HCT116 (cell line): ENCODE measurements around the gene SNX9. TPM values are rescaled to one million over a fixed set of nuclear protein-coding genes. Genes with fewer than 3 reads are reported as not detected.

Source experiments
- ATAC-seq: fragments of 200-7000 bp; cut with Tn5 transposase; 2 replicates; pipeline ENCODE4 v1.9.1; 2020; ENCODE audit warnings: mild to moderate bottlenecking, moderate library complexity
- BruUV-seq: library from RNA; stranded (reverse); fragments of 400-500 nt; replicated peaks from 2 replicates; lab custom pipeline; 2021; lab: Mats Ljungman, UMichigan
- CTCF ChIA-PET: fragments of 300-600 bp; sonication (Branson Sonifier 250); formaldehyde crosslinking; loops from one replicate; lab custom pipeline; 2021; ENCODE audit warnings: antibody characterized with exemption; lab: Charles Lee
- POLR2A ChIA-PET: fragments of 300-600, 350-600 bp; sonication (Branson Sonifier 250); formaldehyde crosslinking; loops from one replicate; lab custom pipeline; 2021; ENCODE audit warnings: antibody characterized with exemption; lab: Charles Lee
- RAD21 ChIA-PET, 2 experiments: fragments of 300-600 bp; sonication (Branson Sonifier 250); formaldehyde crosslinking; loops; one replicate each; lab custom pipeline; 2023; ENCODE audit warnings: low total read pairs in 2 of 2; ENCODE audit not compliant: uncharacterized antibody in 2 of 2, unreplicated experiment in 2 of 2, low non-redundant PET in 1 of 2; lab: Charles Lee
- DNase-seq: peaks from one replicate; pipeline ENCODE4 v3.0.0-alpha.2; 2010; ENCODE audit warnings: low read depth, low spot score
- H2AFZ ChIP-seq: fragments of 200-600 bp; shearing (Covaris generic), sonication (generic); 2 replicates; pipeline ENCODE4 v1.6.1; 2017; ENCODE audit warnings: low read depth, mixed run types, mixed read lengths, antibody characterized with exemption, low read length; ENCODE audit not compliant: poor library complexity, severe bottlenecking
- H3K27ac ChIP-seq: 2 replicates; pipeline ENCODE4 v1.5.1; 2012; ENCODE audit warnings: low read depth, low read length
- H3K27me3 ChIP-seq: fragments of 200-600 bp; sonication (generic); 2 replicates; pipeline ENCODE4 v1.6.1; 2016; ENCODE audit warnings: mixed run types, low read length, mixed read lengths; ENCODE audit not compliant: insufficient read depth
- H3K36me3 ChIP-seq, 2 experiments: fragments of 200-500 bp in 1 of 2; fragments of 200-600 bp in 1 of 2; sonication (Bioruptor generic) in 1 of 2; sonication (generic) in 1 of 2; 2 replicates each; pipeline versions ENCODE4 v1.5.1 to v1.6.1; 2014 to 2016; ENCODE audit warnings: low read length in 2 of 2, inconsistent platforms in 1 of 2, mixed read lengths in 1 of 2, mixed run types in 1 of 2; ENCODE audit not compliant: insufficient read depth in 2 of 2, control insufficient read depth in 1 of 2
- H3K4me1 ChIP-seq, 2 experiments: fragments of 200-600 bp in 1 of 2; sonication (generic) in 1 of 2; 2 replicates each; pipeline versions ENCODE4 v1.5.1 to v1.6.1; 2012 to 2017; ENCODE audit warnings: low read length in 2 of 2, inconsistent platforms in 1 of 2, mild to moderate bottlenecking in 1 of 2, mixed read lengths in 1 of 2, mixed run types in 1 of 2, moderate library complexity in 1 of 2; ENCODE audit not compliant: insufficient read depth in 2 of 2, control insufficient read depth in 1 of 2
- H3K4me2 ChIP-seq: fragments of 200-600 bp; sonication (generic); 2 replicates; pipeline ENCODE4 v1.6.1; 2017; ENCODE audit warnings: mixed run types, low read length, mixed read lengths
- H3K4me3 ChIP-seq, 2 experiments: fragments of 200-600 bp in 1 of 2; sonication (generic) in 1 of 2; replicated peaks in 1 of 2; 2 replicates each; pipeline ENCODE4 v1.5.1; 2011 to 2016; ENCODE audit warnings: low read length in 2 of 2, control low read depth in 1 of 2, low read depth in 1 of 2, mild to moderate bottlenecking in 1 of 2, mixed read lengths in 1 of 2, mixed run types in 1 of 2
- H3K79me2 ChIP-seq: fragments of 200-600 bp; sonication (generic); 2 replicates; pipeline ENCODE4 v1.6.1; 2017; ENCODE audit warnings: mild to moderate bottlenecking, mixed run types, low read length, moderate library complexity, mixed read lengths; ENCODE audit not compliant: insufficient read depth
- H3K9ac ChIP-seq: fragments of 200-600 bp; sonication (generic); 2 replicates; pipeline ENCODE4 v1.6.1; 2016; ENCODE audit warnings: low read length, mixed read lengths
- H3K9me2 ChIP-seq: fragments of 200-600 bp; sonication (generic), shearing (Covaris generic); 2 replicates; pipeline ENCODE4 v1.6.1; 2017; ENCODE audit warnings: mixed run types, mild to moderate bottlenecking, moderate library complexity; ENCODE audit not compliant: insufficient read depth
- H3K9me3 ChIP-seq, 2 experiments: fragments of 200-500 bp in 1 of 2; fragments of 200-600 bp in 1 of 2; sonication (Bioruptor generic) in 1 of 2; sonication (generic) in 1 of 2; 2 replicates each; pipeline ENCODE4 v1.6.1; 2014 to 2017; ENCODE audit warnings: low read length in 2 of 2, mixed read lengths in 2 of 2, inconsistent platforms in 1 of 2, low read depth in 1 of 2, mild to moderate bottlenecking in 1 of 2, mixed run types in 1 of 2, moderate library complexity in 1 of 2; ENCODE audit not compliant: control insufficient read depth in 1 of 2, insufficient read depth in 1 of 2
- H4K20me1 ChIP-seq: fragments of 200-600 bp; sonication (generic), shearing (Covaris generic); 2 replicates; pipeline ENCODE4 v1.6.1; 2017; ENCODE audit warnings: mixed run types, mild to moderate bottlenecking, moderate library complexity; ENCODE audit not compliant: insufficient read depth
- CBX3 ChIP-seq: IDR thresholded peaks from 2 replicates; pipeline ENCODE4 v1.6.1; 2012; ENCODE audit warnings: low read depth
- EGR1 ChIP-seq: IDR thresholded peaks from 2 replicates; pipeline ENCODE4 v1.6.1; 2012; ENCODE audit warnings: low read depth
- ELF1 ChIP-seq: IDR thresholded peaks from 2 replicates; pipeline ENCODE4 v1.6.1; 2012; ENCODE audit warnings: low read depth, borderline replicate concordance
- EZH2 ChIP-seq: fragments of 200-600 bp; sonication (generic); IDR thresholded peaks from 2 replicates; pipeline ENCODE4 v1.6.1; 2017; ENCODE audit warnings: antibody characterized with exemption, mixed run types
- EZH2phosphoT487 ChIP-seq: fragments of 200-600 bp; IDR thresholded peaks from 2 replicates; pipeline ENCODE4 v1.6.1; 2018; ENCODE audit warnings: antibody characterized with exemption, borderline replicate concordance
- JUND ChIP-seq: IDR thresholded peaks from 2 replicates; pipeline ENCODE4 v1.6.1; 2012
- POLR2A ChIP-seq: IDR thresholded peaks from 2 replicates; pipeline ENCODE4 v1.7.0; 2011; ENCODE audit warnings: borderline replicate concordance; ENCODE audit not compliant: insufficient read depth, insufficient read length; ENCODE audit errors: extremely low read depth
- RAD21 ChIP-seq: IDR thresholded peaks from 2 replicates; pipeline ENCODE4 v1.6.1; 2012; ENCODE audit warnings: low read depth, mild to moderate bottlenecking
- SRF ChIP-seq: IDR thresholded peaks from 2 replicates; pipeline ENCODE4 v1.6.1; 2012; ENCODE audit warnings: low read depth
- TCF7L2 ChIP-seq: IDR thresholded peaks from 2 replicates; pipeline ENCODE4 v1.7.0; 2011; ENCODE audit warnings: borderline replicate concordance, inconsistent platforms; ENCODE audit not compliant: insufficient read depth, insufficient read length; ENCODE audit errors: extremely low read depth
- ZFX ChIP-seq: fragments of 450-650 bp; IDR thresholded peaks from 2 replicates; pipeline ENCODE4 v1.6.1; 2017
- intact Hi-C: fragments of 100-400 bp; cut with micrococcal nuclease; formaldehyde crosslinking; loops from 2 replicates; pipeline ENCODE4 v1.10.0; 2022
- total RNA-seq: library from RNA; stranded (reverse); gene quantifications from one replicate; pipeline ENCODE4 v1.2.1, GENCODE V29; 2021; ENCODE audit not compliant: unreplicated experiment
- TF ChIP-seq, protein P1 (sequence below): IDR thresholded peaks from 2 replicates; pipeline ENCODE4 v1.6.1; 2011; ENCODE audit warnings: mild to moderate bottlenecking, low read length, moderate library complexity; ENCODE audit not compliant: insufficient replicate concordance; ENCODE audit errors: extremely low read depth
- TF ChIP-seq, protein P2 (sequence below), 3 experiments: fragments of 200-600 bp in 1 of 3; sonication (generic) in 1 of 3; IDR thresholded peaks in 2 of 3; conservative IDR thresholded peaks in 1 of 3; 2 replicates each; pipeline ENCODE4 v1.5.1; 2012 to 2017; ENCODE audit warnings: low read depth in 2 of 3, low read length in 2 of 3, antibody characterized with exemption in 1 of 3, borderline replicate concordance in 1 of 3, control low read depth in 1 of 3, mild to moderate bottlenecking in 1 of 3, mixed read lengths in 1 of 3, mixed run types in 1 of 3, moderate library complexity in 1 of 3; ENCODE audit not compliant: insufficient read depth in 1 of 3

SNX9 gene
- total RNA-seq, 1 experiment from 2014 or later, result 42.5 TPM

DNA sequence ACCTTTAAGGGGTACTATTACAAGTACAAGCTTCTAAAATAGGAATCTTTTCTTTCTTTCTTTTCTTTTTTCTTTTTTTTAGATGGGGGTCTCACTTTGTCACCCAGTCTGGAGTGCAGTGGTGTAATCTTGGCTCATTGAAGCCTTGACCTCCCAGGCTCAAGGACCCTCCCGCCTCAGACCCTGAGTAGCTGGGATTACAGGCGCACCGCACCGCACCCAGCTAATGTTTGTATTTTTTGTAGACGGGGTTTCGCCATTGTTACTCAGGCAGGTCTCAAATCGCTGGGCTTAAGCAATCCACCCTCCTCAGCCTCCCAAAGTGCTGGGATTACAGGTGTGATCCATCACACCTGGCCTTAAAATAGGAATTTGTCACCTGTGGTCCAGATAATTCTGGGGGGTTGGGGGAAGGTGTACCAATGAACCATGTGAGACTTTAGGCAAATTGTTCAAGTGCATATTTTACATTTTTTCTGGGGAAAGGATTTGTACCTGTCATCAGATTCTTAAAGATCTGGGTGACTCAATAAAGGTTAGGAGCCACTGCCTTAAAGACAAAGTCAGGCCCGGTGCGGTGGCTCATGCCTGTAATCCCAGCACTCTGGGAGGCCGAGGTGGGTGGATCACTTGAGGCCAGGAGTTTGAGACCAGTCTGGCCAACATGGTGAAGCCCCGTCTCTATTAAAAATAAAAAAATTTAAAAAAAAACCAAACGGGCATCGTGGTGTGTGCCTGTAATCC, 139.0 kb downstream of the SNX9 start:
- BruUV-seq, result no TSS peak
- ChIA-PET CTCF (no interaction called here), RAD21 (no interaction called here), POLR2A (no interaction called here)
- Histone ChIP-seq H3K79me2 (no peaks in the 10 kb centered on the region), H3K4me3 (no peak overlapping the region), H3K36me3 (no peaks in the 10 kb centered on the region), H3K9me2 (no peaks in the 10 kb centered on the region), H3K4me2 (no peak overlapping the region), H3K9ac (no peak overlapping the region), H3K27ac (no peak overlapping the region), H3K27me3 (no peaks in the 10 kb centered on the region), H4K20me1 (no peaks in the 10 kb centered on the region), H3K4me1 (no peaks in the 10 kb centered on the region), H2AFZ (no peak overlapping the region), H3K9me3 (peaks cover 4 to 11% of the 10 kb centered on the region in 2 experiments; a peak in 3 of 4 replicates)
- TF ChIP-seq ZFX (no peak), SRF (no peak), TCF7L2 (no peak), EZH2 (no peak), EZH2phosphoT487 (no peak), RAD21 (no peak), POLR2A (no peak), EGR1 (no peak), CBX3 (no peak), JUND (no peak), ELF1 (no peak)
- TF ChIP-seq, protein P1, sequence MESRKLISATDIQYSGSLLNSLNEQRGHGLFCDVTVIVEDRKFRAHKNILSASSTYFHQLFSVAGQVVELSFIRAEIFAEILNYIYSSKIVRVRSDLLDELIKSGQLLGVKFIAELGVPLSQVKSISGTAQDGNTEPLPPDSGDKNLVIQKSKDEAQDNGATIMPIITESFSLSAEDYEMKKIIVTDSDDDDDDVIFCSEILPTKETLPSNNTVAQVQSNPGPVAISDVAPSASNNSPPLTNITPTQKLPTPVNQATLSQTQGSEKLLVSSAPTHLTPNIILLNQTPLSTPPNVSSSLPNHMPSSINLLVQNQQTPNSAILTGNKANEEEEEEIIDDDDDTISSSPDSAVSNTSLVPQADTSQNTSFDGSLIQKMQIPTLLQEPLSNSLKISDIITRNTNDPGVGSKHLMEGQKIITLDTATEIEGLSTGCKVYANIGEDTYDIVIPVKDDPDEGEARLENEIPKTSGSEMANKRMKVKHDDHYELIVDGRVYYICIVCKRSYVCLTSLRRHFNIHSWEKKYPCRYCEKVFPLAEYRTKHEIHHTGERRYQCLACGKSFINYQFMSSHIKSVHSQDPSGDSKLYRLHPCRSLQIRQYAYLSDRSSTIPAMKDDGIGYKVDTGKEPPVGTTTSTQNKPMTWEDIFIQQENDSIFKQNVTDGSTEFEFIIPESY, result no peak
- TF ChIP-seq, protein P2, sequence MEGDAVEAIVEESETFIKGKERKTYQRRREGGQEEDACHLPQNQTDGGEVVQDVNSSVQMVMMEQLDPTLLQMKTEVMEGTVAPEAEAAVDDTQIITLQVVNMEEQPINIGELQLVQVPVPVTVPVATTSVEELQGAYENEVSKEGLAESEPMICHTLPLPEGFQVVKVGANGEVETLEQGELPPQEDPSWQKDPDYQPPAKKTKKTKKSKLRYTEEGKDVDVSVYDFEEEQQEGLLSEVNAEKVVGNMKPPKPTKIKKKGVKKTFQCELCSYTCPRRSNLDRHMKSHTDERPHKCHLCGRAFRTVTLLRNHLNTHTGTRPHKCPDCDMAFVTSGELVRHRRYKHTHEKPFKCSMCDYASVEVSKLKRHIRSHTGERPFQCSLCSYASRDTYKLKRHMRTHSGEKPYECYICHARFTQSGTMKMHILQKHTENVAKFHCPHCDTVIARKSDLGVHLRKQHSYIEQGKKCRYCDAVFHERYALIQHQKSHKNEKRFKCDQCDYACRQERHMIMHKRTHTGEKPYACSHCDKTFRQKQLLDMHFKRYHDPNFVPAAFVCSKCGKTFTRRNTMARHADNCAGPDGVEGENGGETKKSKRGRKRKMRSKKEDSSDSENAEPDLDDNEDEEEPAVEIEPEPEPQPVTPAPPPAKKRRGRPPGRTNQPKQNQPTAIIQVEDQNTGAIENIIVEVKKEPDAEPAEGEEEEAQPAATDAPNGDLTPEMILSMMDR (IDR thresholded peaks at IDR 0.05 in 2 of 3, conservative IDR thresholded peaks at IDR 0.05 in 1 of 3; ENCODE audit: borderline replicate concordance in 1 of 3, insufficient read depth in 1 of 3, low read depth in 2 of 3, low read length in 2 of 3), result no peak
- intact Hi-C loops, result no loop called here
- no peak for DNase-seq
- ATAC-seq, result no peak
